ENCODE data around the gene LMTK2.

The LMTK2 gene

GRCh38 chr7:98204670-98205069, 98.0 kb downstream of the LMTK2 start:
- no peak for DNase-seq (ENCODE audit: low read depth)
- TF ChIP-seq CTCF (IDR thresholded peaks at IDR 0.05; ENCODE audit: low read length, missing control alignments): no peak
- H3K4me3 ChIP-seq (replicated peaks; ENCODE audit: low read depth, low read length): no peak overlapping the region

- no peak for TF ChIP-seq CTCF (IDR thresholded peaks at IDR 0.05; ENCODE audit: low read length, missing control alignments)
- no peak for DNase-seq (ENCODE audit: low read depth)
- H3K4me3 ChIP-seq (replicated peaks; ENCODE audit: low read depth, low read length): no peak overlapping the region
These were observed 98.6 kb downstream of the LMTK2 start for GRCh38 chr7:98205162-98205845.

- H3K4me3 ChIP-seq (replicated peaks; ENCODE audit: low read depth, low read length): no peak overlapping the region
- TF ChIP-seq CTCF (IDR thresholded peaks at IDR 0.05; ENCODE audit: low read length, missing control alignments): no peak
- DNase-seq (ENCODE audit: low read depth): no peak
These were observed 100.0 kb downstream of the LMTK2 start for GRCh38 chr7:98206451-98207330.

- TF ChIP-seq CTCF (IDR thresholded peaks at IDR 0.05; ENCODE audit: low read length, missing control alignments): no peak
- no peak overlapping the region for H3K4me3 ChIP-seq (replicated peaks; ENCODE audit: low read depth, low read length)
- DNase-seq (ENCODE audit: low read depth): no peak
These were observed 102.7 kb downstream of the LMTK2 start for GRCh38 chr7:98209166-98209920.

- TF ChIP-seq CTCF (IDR thresholded peaks at IDR 0.05; ENCODE audit: low read length, missing control alignments): no peak
- H3K4me3 ChIP-seq (replicated peaks; ENCODE audit: low read depth, low read length): peak overlapping the region; percentile 32
These were observed 104.0 kb downstream of the LMTK2 start for GRCh38 chr7:98210513-98211220.

GRCh38 chr7:98211221-98211675, 104.6 kb downstream of the LMTK2 start, which contains the start of gene BHLHA15:
Gene BHLHA15, plus strand, starts transcription at chr7:98211439. Its CDS starts 871 bp downstream, at chr7:98212310.
- no peak for DNase-seq (ENCODE audit: low read depth)
- H3K4me3 ChIP-seq (replicated peaks; ENCODE audit: low read depth, low read length): peak within 1 kb of the TSS; percentile 32
- TF ChIP-seq CTCF (IDR thresholded peaks at IDR 0.05; ENCODE audit: low read length, missing control alignments): no peak

More at GRCh38 chr7:98210513-98211220, 104.0 kb downstream of the LMTK2 start:
- DNase-seq (ENCODE audit: low read depth): peak; percentile 5

All from fibroblast of pulmonary artery (primary cell).